GM21526 (cell line): ENCODE measurements around the gene DIP2C.

Source experiments
- ATAC-seq: cut with Tn5 transposase; IDR thresholded peaks from one replicate; pipeline ENCODE4 v1.9.1; 2021; ENCODE audit warnings: moderate library complexity; ENCODE audit not compliant: unreplicated experiment, low FRiP score

DIP2C gene

GRCh38 chr10:630581-631073 is 58.8 kb downstream of the DIP2C start:
- ATAC-seq = no peak

- ATAC-seq = no peak
Measured at GRCh38 chr10:629186-629998, 60.1 kb downstream of the DIP2C start.

GRCh38 chr10:628386-629045 is 61.0 kb downstream of the DIP2C start:
- ATAC-seq = no peak

GRCh38 chr10:627032-627992 is 62.2 kb downstream of the DIP2C start:
- no peak for ATAC-seq

- ATAC-seq = no peak
Measured at GRCh38 chr10:625751-626711, 63.4 kb downstream of the DIP2C start.

- no peak for ATAC-seq
Measured at GRCh38 chr10:625333-625696, 64.2 kb downstream of the DIP2C start.

- no peak for ATAC-seq
Measured at GRCh38 chr10:624605-625332, 64.7 kb downstream of the DIP2C start.

- no peak for ATAC-seq
Measured at GRCh38 chr10:624312-624604, 65.2 kb downstream of the DIP2C start.

- no peak for ATAC-seq
Measured at GRCh38 chr10:623477-624311, 65.8 kb downstream of the DIP2C start.

GRCh38 chr10:623014-623413 is 66.5 kb downstream of the DIP2C start:
- no peak for ATAC-seq

- no peak for ATAC-seq
Measured at GRCh38 chr10:621981-622740, 67.3 kb downstream of the DIP2C start.

GRCh38 chr10:621513-621912 is 68.0 kb downstream of the DIP2C start:
- ATAC-seq = no peak

GRCh38 chr10:620971-621370 is 68.5 kb downstream of the DIP2C start:
- ATAC-seq = no peak

GRCh38 chr10:620417-620816 is 69.1 kb downstream of the DIP2C start:
- ATAC-seq = no peak

GRCh38 chr10:619710-620109 is 69.8 kb downstream of the DIP2C start:
- ATAC-seq = no peak

- ATAC-seq = no peak
Measured at GRCh38 chr10:618229-618989, 71.1 kb downstream of the DIP2C start.

- ATAC-seq = no peak
Measured at GRCh38 chr10:617471-617870, 72.0 kb downstream of the DIP2C start.
